GM10266 (cell line): ENCODE results near the gene TMEM164.

Experiments
- DNase-seq: peaks from one replicate; pipeline ENCODE4 v3.0.0; 2012; ENCODE audit errors: extremely low spot score
- CTCF ChIP-seq: IDR thresholded peaks from 2 replicates; pipeline ENCODE4 v1.5.1; 2012; ENCODE audit warnings: mild to moderate bottlenecking, low read depth; ENCODE audit not compliant: control insufficient read depth, insufficient read depth; ENCODE audit errors: missing control alignments

TMEM164 gene

DNA sequence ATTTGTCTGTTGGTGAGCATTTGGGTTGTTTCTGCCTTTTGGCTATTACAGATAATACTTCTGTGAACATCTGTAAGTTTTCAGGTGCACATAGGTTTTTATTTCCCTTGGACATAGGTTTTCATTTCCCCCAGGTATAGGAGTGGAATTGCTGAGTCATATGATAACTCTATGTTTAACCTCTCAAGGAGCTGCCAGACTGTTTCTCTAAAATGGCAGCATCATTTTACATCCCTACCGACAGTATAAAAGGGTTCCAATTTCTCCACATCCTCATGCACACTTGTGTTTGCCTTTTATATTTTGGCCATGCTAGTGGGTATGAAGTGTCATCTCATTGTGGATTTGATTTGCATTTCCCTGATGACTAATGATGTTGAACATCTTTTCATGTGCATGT is 53.5 kb downstream of the TMEM164 start:
- TF ChIP-seq CTCF, result no peak
- no peak for DNase-seq

GRCh38 chrX:110059410-110059809 is 56.5 kb downstream of the TMEM164 start:
- no peak for TF ChIP-seq CTCF
- no peak for DNase-seq

GRCh38 chrX:110060317-110060716 is 57.4 kb downstream of the TMEM164 start:
- DNase-seq, result no peak
- TF ChIP-seq CTCF, result no peak

DNA sequence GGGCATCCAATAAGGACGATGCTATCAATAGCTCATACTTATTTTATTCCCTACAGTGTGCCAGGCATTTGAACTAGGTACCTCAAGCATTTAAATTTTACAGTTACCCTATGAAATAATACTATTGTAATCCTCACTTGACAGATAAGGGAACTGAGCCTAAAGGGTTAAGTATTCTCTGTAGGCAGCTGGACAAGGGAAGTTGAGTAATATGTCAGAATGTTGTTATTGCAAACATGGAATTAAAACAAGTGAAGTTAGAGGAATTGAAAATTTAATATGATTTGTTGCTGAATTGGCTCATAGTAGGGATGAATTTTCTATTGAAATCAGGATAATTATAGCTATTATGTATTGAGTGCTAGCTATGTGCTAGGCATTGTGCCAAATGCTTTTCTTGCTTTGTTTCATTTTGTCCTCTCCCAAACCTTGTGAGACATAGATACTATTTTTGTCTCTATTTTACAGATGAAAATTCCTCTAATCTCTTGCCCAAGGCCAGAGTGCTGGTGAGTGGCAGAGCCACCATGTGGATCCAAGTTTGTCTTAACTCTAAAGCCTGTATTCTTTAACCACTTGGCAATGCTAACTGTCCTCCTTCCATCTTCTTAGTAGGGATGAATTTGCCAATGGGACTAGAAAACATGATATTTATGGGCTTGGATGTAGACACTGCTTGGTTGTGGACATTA is 58.1 kb downstream of the TMEM164 start:
- no peak for TF ChIP-seq CTCF
- DNase-seq, result no peak

DNA sequence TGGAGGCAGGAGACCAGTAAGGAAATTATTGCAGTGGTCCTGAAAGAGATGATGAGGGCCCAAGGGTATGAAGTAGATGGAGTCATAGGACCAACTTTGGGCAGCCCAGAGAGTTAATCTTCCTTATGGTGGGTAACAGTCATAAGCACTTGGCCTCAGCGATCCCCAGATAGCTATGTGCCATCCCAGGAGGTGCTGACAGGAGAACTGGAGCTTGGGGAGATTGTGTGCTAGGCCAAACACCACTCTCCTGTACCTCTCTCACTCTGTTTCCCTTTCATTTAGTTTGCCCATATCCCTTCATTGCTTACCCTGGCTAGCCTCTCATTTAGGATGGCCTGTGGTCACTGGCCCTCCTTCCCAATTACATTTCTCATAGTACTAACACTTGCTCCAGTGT is 60.0 kb downstream of the TMEM164 start:
- TF ChIP-seq CTCF, result no peak
- no peak for DNase-seq

GRCh38 chrX:110066488-110067225 is 63.7 kb downstream of the TMEM164 start:
- TF ChIP-seq CTCF, result no peak

DNA sequence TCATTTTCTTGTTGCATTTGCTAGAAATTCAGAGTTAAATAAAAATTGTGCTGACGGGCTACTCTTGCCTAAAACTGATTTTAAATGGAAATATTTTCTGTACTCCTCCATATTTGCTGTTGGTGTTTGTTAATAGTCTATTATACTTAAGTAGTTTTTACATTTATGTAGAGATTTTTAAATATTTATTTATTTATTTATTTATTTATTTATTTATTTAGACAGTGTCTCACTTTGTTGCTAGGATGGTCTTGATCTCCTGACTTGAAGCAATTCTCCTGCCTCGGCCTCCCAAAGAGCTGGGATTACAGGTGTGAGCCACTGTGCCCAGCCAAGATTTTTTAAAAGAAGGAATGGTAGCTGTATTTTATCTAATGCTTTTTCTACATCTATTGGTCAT is 68.1 kb downstream of the TMEM164 start:
- DNase-seq, result no peak
- TF ChIP-seq CTCF, result no peak

More at GRCh38 chrX:110066488-110067225, 63.7 kb downstream of the TMEM164 start:
- no peak for DNase-seq
